HEK293 (cell line): ENCODE measurements around the gene CD68.

Source experiments
- CTCF ChIA-PET: fragments of 350-600 bp; formaldehyde crosslinking; extraction: SDS; loops from one replicate; lab custom pipeline; 2021; ENCODE audit warnings: antibody characterized with exemption; lab: Yijun Ruan, JAX
- POLR2A ChIA-PET: fragments of 300-600 bp; formaldehyde crosslinking; extraction: SDS; loops from one replicate; lab custom pipeline; 2020; ENCODE audit warnings: antibody characterized with exemption, inconsistent platforms; lab: Yijun Ruan, JAX
- H3K27ac ChIP-seq: fragments of 200-500 bp; sonication (Bioruptor generic); 2 replicates; pipeline ENCODE4 v1.5.1; 2014; ENCODE audit warnings: low read depth, low read length, control low read depth, inconsistent platforms; ENCODE audit errors: extremely low read depth
- H3K36me3 ChIP-seq, 2 experiments: fragments of 200-500 bp in 1 of 2; sonication (Bioruptor generic) in 1 of 2; 1 replicate in 1 of 2; 2 replicates in 1 of 2; pipeline ENCODE4 v1.5.1; 2014 to 2017; ENCODE audit warnings: inconsistent platforms in 2 of 2, low read length in 2 of 2; ENCODE audit not compliant: control insufficient read depth in 2 of 2, insufficient read depth in 1 of 2
- H3K4me1 ChIP-seq: fragments of 200-500 bp; sonication (Bioruptor generic); 2 replicates; pipeline ENCODE4 v1.5.1; 2014; ENCODE audit warnings: mild to moderate bottlenecking, low read length, inconsistent platforms; ENCODE audit not compliant: control insufficient read depth, insufficient read depth
- H3K4me3 ChIP-seq: 2 replicates; pipeline ENCODE4 v1.5.1; 2011; ENCODE audit warnings: low read depth, mild to moderate bottlenecking, control low read depth, low read length, moderate library complexity
- H3K9me3 ChIP-seq: fragments of 200-500 bp; sonication (Bioruptor generic); 2 replicates; pipeline ENCODE4 v1.5.1; 2014; ENCODE audit warnings: low read depth, low read length, inconsistent platforms; ENCODE audit not compliant: control insufficient read depth, insufficient read depth
- BCL11A ChIP-seq: fragments of 450-650 bp; formaldehyde crosslinking; IDR thresholded peaks from 2 replicates; pipeline ENCODE4 v1.5.1; 2016; ENCODE audit warnings: low read depth, missing biosample characterization, missing genetic modification characterization
- GLIS2 ChIP-seq: fragments of 450-650 bp; formaldehyde crosslinking; IDR thresholded peaks from 2 replicates; pipeline ENCODE4 v1.5.1; 2016; ENCODE audit warnings: missing biosample characterization, missing genetic modification characterization
- OSR2 ChIP-seq: fragments of 450-650 bp; formaldehyde crosslinking; IDR thresholded peaks from 2 replicates; pipeline ENCODE4 v1.5.1; 2016; ENCODE audit warnings: missing biosample characterization, missing genetic modification characterization
- PRDM1 ChIP-seq: fragments of 450-650 bp; formaldehyde crosslinking; IDR thresholded peaks from 2 replicates; pipeline ENCODE4; 2016; ENCODE audit warnings: missing biosample characterization, missing genetic modification characterization
- ZNF248 ChIP-seq: fragments of 450-650 bp; formaldehyde crosslinking; IDR thresholded peaks from 2 replicates; pipeline ENCODE4 v1.5.1; 2017; ENCODE audit warnings: missing biosample characterization, missing genetic modification characterization
- ZNF266 ChIP-seq: fragments of 450-650 bp; formaldehyde crosslinking; IDR thresholded peaks from 2 replicates; pipeline ENCODE4 v1.5.1; 2016; ENCODE audit warnings: missing biosample characterization, missing genetic modification characterization, low read depth
- ZNF311 ChIP-seq: fragments of 450-650 bp; formaldehyde crosslinking; IDR thresholded peaks from 2 replicates; pipeline ENCODE4 v1.5.1; 2017; ENCODE audit warnings: missing biosample characterization, missing genetic modification characterization, borderline replicate concordance
- ZNF426 ChIP-seq: fragments of 450-650 bp; formaldehyde crosslinking; IDR thresholded peaks from 2 replicates; pipeline ENCODE4 v1.5.1; 2017; ENCODE audit warnings: missing biosample characterization, missing genetic modification characterization, mild to moderate bottlenecking, inconsistent platforms, moderate library complexity
- ZNF501 ChIP-seq: fragments of 450-650 bp; formaldehyde crosslinking; IDR thresholded peaks from 2 replicates; pipeline ENCODE4 v1.5.1; 2016; ENCODE audit warnings: missing biosample characterization, missing genetic modification characterization
- ZNF600 ChIP-seq: fragments of 450-650 bp; formaldehyde crosslinking; IDR thresholded peaks from 2 replicates; pipeline ENCODE4 v1.5.1; 2016; ENCODE audit warnings: missing biosample characterization, missing genetic modification characterization
- ZNF624 ChIP-seq: fragments of 450-650 bp; formaldehyde crosslinking; IDR thresholded peaks from 2 replicates; pipeline ENCODE4 v1.5.1; 2017; ENCODE audit warnings: missing biosample characterization, missing genetic modification characterization
- ZNF658 ChIP-seq: fragments of 450-650 bp; formaldehyde crosslinking; IDR thresholded peaks from 2 replicates; pipeline ENCODE4; 2016; ENCODE audit warnings: missing biosample characterization, missing genetic modification characterization
- TF ChIP-seq, protein P1 (sequence below): sonication (generic); formaldehyde crosslinking; IDR thresholded peaks from 2 replicates; pipeline ENCODE4 v1.8.1; 2022; ENCODE audit warnings: mild to moderate bottlenecking, moderate library complexity, missing genetic modification reagents
- TF ChIP-seq, protein P2 (sequence below): fragments of 450-650 bp; formaldehyde crosslinking; IDR thresholded peaks from 2 replicates; pipeline ENCODE4 v1.5.1; 2016; ENCODE audit warnings: missing biosample characterization, missing genetic modification characterization

CD68 gene

DNA sequence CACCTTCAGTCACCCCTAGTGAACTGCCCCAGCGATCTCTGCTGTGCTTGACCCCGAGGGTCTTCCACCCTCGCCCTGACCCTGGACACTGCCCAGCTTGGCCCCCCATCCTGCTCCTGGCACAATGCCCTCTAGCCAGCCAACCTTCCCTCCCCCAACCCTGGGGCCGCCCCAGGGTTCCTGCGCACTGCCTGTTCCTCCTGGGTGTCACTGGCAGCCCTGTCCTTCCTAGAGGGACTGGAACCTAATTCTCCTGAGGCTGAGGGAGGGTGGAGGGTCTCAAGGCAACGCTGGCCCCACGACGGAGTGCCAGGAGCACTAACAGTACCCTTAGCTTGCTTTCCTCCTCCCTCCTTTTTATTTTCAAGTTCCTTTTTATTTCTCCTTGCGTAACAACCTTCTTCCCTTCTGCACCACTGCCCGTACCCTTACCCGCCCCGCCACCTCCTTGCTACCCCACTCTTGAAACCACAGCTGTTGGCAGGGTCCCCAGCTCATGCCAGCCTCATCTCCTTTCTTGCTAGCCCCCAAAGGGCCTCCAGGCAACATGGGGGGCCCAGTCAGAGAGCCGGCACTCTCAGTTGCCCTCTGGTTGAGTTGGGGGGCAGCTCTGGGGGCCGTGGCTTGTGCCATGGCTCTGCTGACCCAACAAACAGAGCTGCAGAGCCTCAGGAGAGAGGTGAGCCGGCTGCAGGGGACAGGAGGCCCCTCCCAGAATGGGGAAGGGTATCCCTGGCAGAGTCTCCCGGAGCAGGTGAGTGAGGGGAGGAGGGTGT, 20.7 kb upstream of the CD68 start, which contains the start of gene TNFSF13:
TSS of gene TNFSF13 (plus strand) at position 207 of the 776 bp plus-strand sequence. CDS start at position 497, 290 bp downstream.
- Histone ChIP-seq H3K27ac (peak within 1 kb of the TSS; percentile 16; the same call in 1 of the 2 replicates), H3K4me1 (peaks cover 11% of the 10 kb centered on the region)

DNA sequence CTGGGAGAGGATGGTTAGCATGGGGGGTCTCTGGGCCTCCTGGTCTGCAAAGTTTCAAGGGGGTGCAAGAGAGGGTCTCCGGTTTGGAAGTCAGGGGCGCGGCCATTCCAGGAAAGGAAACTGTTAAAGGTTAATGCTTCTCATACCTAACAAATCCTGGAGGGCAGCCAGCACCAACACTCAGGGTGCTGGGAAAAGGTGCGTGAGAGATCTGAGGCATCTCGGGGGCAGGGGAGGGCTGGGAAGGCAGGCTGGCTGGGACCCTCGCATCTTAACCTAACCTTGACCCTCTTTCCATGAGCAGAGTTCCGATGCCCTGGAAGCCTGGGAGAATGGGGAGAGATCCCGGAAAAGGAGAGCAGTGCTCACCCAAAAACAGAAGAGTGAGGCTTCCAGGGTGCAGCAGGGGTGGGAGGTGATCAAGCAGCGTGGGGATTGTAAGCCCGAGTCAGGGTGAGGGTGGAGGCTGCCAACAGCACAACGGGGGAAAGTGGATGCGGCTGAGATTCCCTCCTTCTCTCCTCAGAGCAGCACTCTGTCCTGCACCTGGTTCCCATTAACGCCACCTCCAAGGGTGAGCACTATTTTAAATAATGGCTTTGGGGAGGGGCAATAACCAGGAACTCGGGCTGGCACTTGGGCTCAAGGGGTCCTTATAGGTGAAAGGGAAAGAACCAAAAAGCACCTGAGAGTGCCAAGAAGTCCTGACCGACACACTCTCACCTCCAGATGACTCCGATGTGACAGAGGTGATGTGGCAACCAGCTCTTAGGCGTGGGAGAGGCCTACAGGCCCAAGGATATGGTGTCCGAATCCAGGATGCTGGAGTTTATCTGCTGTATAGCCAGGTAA, 19.9 kb upstream of the CD68 start:
- TF ChIP-seq ZNF600 (tag by site-specific recombination): 0 out of 2 replicates have a peak, but pooled peaks have one; percentile 16
- peak; percentile 27; the same call in 1 of the 2 replicates for TF ChIP-seq PRDM1 (tag by site-specific recombination)
- TF ChIP-seq GLIS2 (tag by site-specific recombination): 0 out of 2 replicates have a peak, but pooled peaks have one; percentile 1
- TF ChIP-seq OSR2 (tag by site-specific recombination): no peak
- no peak for TF ChIP-seq ZNF266
- TF ChIP-seq ZNF426 (tag by site-specific recombination): no peak
- TF ChIP-seq ZNF658 (tag by site-specific recombination): no peak
- no peak for TF ChIP-seq ZNF624 (tag by site-specific recombination)
- TF ChIP-seq, protein P1, sequence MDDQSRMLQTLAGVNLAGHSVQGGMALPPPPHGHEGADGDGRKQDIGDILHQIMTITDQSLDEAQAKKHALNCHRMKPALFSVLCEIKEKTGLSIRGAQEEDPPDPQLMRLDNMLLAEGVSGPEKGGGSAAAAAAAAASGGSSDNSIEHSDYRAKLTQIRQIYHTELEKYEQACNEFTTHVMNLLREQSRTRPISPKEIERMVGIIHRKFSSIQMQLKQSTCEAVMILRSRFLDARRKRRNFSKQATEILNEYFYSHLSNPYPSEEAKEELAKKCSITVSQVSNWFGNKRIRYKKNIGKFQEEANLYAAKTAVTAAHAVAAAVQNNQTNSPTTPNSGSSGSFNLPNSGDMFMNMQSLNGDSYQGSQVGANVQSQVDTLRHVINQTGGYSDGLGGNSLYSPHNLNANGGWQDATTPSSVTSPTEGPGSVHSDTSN (CRISPR knock-in tag): no peak
- TF ChIP-seq ZNF311: no peak
- Histone ChIP-seq H3K9me3 (no peaks in the 10 kb centered on the region), H3K4me3 (no peak overlapping the region), H3K36me3 (peaks cover 13 to 17% of the 10 kb centered on the region in 2 experiments), H3K27ac (peak overlapping the region; percentile 93; the same call in 1 of the 2 replicates), H3K4me1 (peaks cover 11% of the 10 kb centered on the region)
- ChIA-PET CTCF (interaction anchor here (0.5 to 5.1 kb wide), 42 partner anchors 11 to 520 kb away, joined by 3 to 112 read pairs (median 8); partner anchors contain the start of genes KCTD11, SLC2A4, TMEM102 and TMEM95), POLR2A (interaction anchor here (0.6 to 2.7 kb wide), 18 partner anchors 10 to 230 kb away, joined by 3 to 17 read pairs (median 5); partner anchors contain the start of genes CHRNB1, FXR2, NEURL4 and PLSCR3)

More for the DNA sequence above, 20.7 kb upstream of the CD68 start, which contains the start of gene TNFSF13:
- Histone ChIP-seq H3K4me3 (no peak within 1 kb of the TSS), H3K9me3 (no peaks in the 10 kb centered on the region), H3K36me3 (peaks cover 5 to 9% of the 10 kb centered on the region in 2 experiments)
- TF ChIP-seq ZNF501 (tag by site-specific recombination) (no peak), BCL11A (tag by site-specific recombination) (no peak), GLIS2 (tag by site-specific recombination) (peak; percentile 29; the same call in 1 of the 2 replicates), ZNF248 (tag by site-specific recombination) (no peak)
- TF ChIP-seq, protein P2, sequence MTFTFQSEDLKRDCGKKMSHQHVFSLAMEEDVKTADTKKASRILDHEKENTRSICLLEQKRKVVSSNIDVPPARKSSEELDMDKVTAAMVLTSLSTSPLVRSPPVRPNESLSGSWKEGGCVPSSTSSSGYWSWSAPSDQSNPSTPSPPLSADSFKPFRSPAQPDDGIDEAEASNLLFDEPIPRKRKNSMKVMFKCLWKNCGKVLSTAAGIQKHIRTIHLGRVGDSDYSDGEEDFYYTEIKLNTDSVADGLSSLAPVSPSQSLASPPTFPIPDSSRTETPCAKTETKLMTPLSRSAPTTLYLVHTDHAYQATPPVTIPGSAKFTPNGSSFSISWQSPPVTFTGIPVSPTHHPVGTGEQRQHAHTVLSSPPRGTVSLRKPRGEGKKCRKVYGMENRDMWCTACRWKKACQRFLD: no peak
- CTCF ChIA-PET: interaction anchor here (0.5 to 5.1 kb wide), 4 partner anchors 44 to 521 kb away, joined by 3 to 112 read pairs (median 45); partner anchors contain the start of gene TMEM95
- POLR2A ChIA-PET: interaction anchor here (0.6 kb wide), 2 partner anchors 42 to 75 kb away, joined by 3 read pairs; partner anchors contain the start of gene POLR2A
